ENCODE results near the gene ANKRD26. TPM values are rescaled to one million over a fixed set of nuclear protein-coding genes. Genes with fewer than 3 reads are reported as not detected.

The ANKRD26 gene
- total RNA-seq: 1 to 10 TPM; 5.1 to 7.0 TPM

GRCh38 chr10:27099916-27100812 lies at the start of gene ANKRD26:
Gene ANKRD26, minus strand, starts transcription at chr10:27100494. Its CDS starts 168 bp downstream, at chr10:27100326.
- H3K9me3 ChIP-seq: no peaks in the 10 kb centered on the region
- no peaks in the 10 kb centered on the region for H3K4me1 ChIP-seq
- TF ChIP-seq CTCF (IDR thresholded peaks at IDR 0.05): no peak
- peak; percentile 98 for DNase-seq
- H3K9ac ChIP-seq (ENCODE audit: low read depth in 2 of 2, low read length in 2 of 2): peak within 1 kb of the TSS; percentile 70 to 87
- H3K27me3 ChIP-seq: no peaks in the 10 kb centered on the region
- intact Hi-C loops (cut with DNase I): no loop called here
- H3K27ac ChIP-seq: peak within 1 kb of the TSS; percentile 80
- H3K4me3 ChIP-seq: peak within 1 kb of the TSS; percentile 49
- H3K36me3 ChIP-seq: no peaks in the 10 kb centered on the region

GRCh38 chr10:27147701-27148100 lies 47.4 kb upstream of the ANKRD26 start:
- no peak overlapping the region for H3K27ac ChIP-seq
- no peaks in the 10 kb centered on the region for H3K27me3 ChIP-seq
- peaks cover 2% of the 10 kb centered on the region for H3K4me1 ChIP-seq
- H3K9me3 ChIP-seq: no peaks in the 10 kb centered on the region
- DNase-seq: no peak
- no peak overlapping the region for H3K9ac ChIP-seq (ENCODE audit: low read depth in 2 of 2, low read length in 2 of 2)
- H3K36me3 ChIP-seq: peaks cover 11% of the 10 kb centered on the region
- H3K4me3 ChIP-seq: no peak overlapping the region
- intact Hi-C loops (cut with DNase I): no loop called here
- TF ChIP-seq CTCF (IDR thresholded peaks at IDR 0.05): no peak

- no peak overlapping the region for H3K9ac ChIP-seq (ENCODE audit: low read depth in 2 of 2, low read length in 2 of 2)
- TF ChIP-seq CTCF (IDR thresholded peaks at IDR 0.05): no peak
- H3K4me1 ChIP-seq: no peaks in the 10 kb centered on the region
- H3K9me3 ChIP-seq: no peaks in the 10 kb centered on the region
- intact Hi-C loops (cut with DNase I): no loop called here
- H3K36me3 ChIP-seq: peaks cover 11% of the 10 kb centered on the region
- no peak overlapping the region for H3K27ac ChIP-seq
- no peak for DNase-seq
- H3K27me3 ChIP-seq: no peaks in the 10 kb centered on the region
- H3K4me3 ChIP-seq: no peak overlapping the region
Measured at GRCh38 chr10:27145937-27146336, 45.6 kb upstream of the ANKRD26 start.

GRCh38 chr10:27143686-27144085 lies 43.4 kb upstream of the ANKRD26 start:
- intact Hi-C loops (cut with DNase I): no loop called here
- peaks cover 11% of the 10 kb centered on the region for H3K36me3 ChIP-seq
- no peak overlapping the region for H3K9ac ChIP-seq (ENCODE audit: low read depth in 2 of 2, low read length in 2 of 2)
- no peaks in the 10 kb centered on the region for H3K4me1 ChIP-seq
- DNase-seq: no peak
- no peak overlapping the region for H3K27ac ChIP-seq
- no peak for TF ChIP-seq CTCF (IDR thresholded peaks at IDR 0.05)
- H3K9me3 ChIP-seq: no peaks in the 10 kb centered on the region
- no peak overlapping the region for H3K4me3 ChIP-seq
- H3K27me3 ChIP-seq: no peaks in the 10 kb centered on the region

GRCh38 chr10:27138277-27138676 lies 38.0 kb upstream of the ANKRD26 start:
- H3K9ac ChIP-seq (ENCODE audit: low read depth in 2 of 2, low read length in 2 of 2): no peak overlapping the region
- H3K4me3 ChIP-seq: no peak overlapping the region
- no peak for TF ChIP-seq CTCF (IDR thresholded peaks at IDR 0.05)
- H3K27me3 ChIP-seq: no peaks in the 10 kb centered on the region
- H3K27ac ChIP-seq: no peak overlapping the region
- no peaks in the 10 kb centered on the region for H3K4me1 ChIP-seq
- H3K36me3 ChIP-seq: peaks cover 8% of the 10 kb centered on the region
- no peaks in the 10 kb centered on the region for H3K9me3 ChIP-seq
- intact Hi-C loops (cut with DNase I): no loop called here
- DNase-seq: no peak

All from colonic mucosa (tissue), 4 donors.